ENCODE measurements around the gene HK2. TPM values are rescaled to one million over a fixed set of nuclear protein-coding genes. Genes with fewer than 3 reads are reported as not detected.

Gene HK2
- total RNA-seq, 1 donor: 35.4 TPM

- no peak for DNase-seq (ENCODE audit: low read depth)
- H3K4me3 ChIP-seq (ENCODE audit: low read depth, low read length): no peak overlapping the region
- TF ChIP-seq CTCF (IDR thresholded peaks at IDR 0.05; ENCODE audit: insufficient read depth, low read length): no peak
Measured at GRCh38 chr2:74878551-74878950, 44.6 kb downstream of the HK2 start.

GRCh38 chr2:74880054-74880728 is 46.3 kb downstream of the HK2 start:
- DNase-seq (ENCODE audit: low read depth): no peak
- no peak for TF ChIP-seq CTCF (IDR thresholded peaks at IDR 0.05; ENCODE audit: insufficient read depth, low read length)
- no peak overlapping the region for H3K4me3 ChIP-seq (ENCODE audit: low read depth, low read length)

GRCh38 chr2:74881176-74881575 is 47.2 kb downstream of the HK2 start:
- no peak for TF ChIP-seq CTCF (IDR thresholded peaks at IDR 0.05; ENCODE audit: insufficient read depth, low read length)
- DNase-seq (ENCODE audit: low read depth): no peak
- no peak overlapping the region for H3K4me3 ChIP-seq (ENCODE audit: low read depth, low read length)

GRCh38 chr2:74881626-74882298 is 47.8 kb downstream of the HK2 start:
- no peak for DNase-seq (ENCODE audit: low read depth)
- no peak for TF ChIP-seq CTCF (IDR thresholded peaks at IDR 0.05; ENCODE audit: insufficient read depth, low read length)
- no peak overlapping the region for H3K4me3 ChIP-seq (ENCODE audit: low read depth, low read length)

- TF ChIP-seq CTCF (IDR thresholded peaks at IDR 0.05; ENCODE audit: insufficient read depth, low read length): no peak
- no peak for DNase-seq (ENCODE audit: low read depth)
- no peak overlapping the region for H3K4me3 ChIP-seq (ENCODE audit: low read depth, low read length)
Measured at GRCh38 chr2:74882299-74882687, 48.4 kb downstream of the HK2 start.

- no peak overlapping the region for H3K4me3 ChIP-seq (ENCODE audit: low read depth, low read length)
- DNase-seq (ENCODE audit: low read depth): no peak
- TF ChIP-seq CTCF (IDR thresholded peaks at IDR 0.05; ENCODE audit: insufficient read depth, low read length): no peak
Measured at GRCh38 chr2:74883011-74883410, 49.1 kb downstream of the HK2 start.

Measured in fibroblast of the aortic adventitia (primary cell).